CD4-positive, alpha-beta T cell treated with Interleukin-12 subunit alpha and Interleukin-12 subunit beta, for 1 hour (primary cell): ENCODE measurements around the gene ERH.
"Not testable (repeated sequence)": the region's sequence is repeated elsewhere in the genome, so short reads cannot be mapped to it uniquely, and the experiment has no call there.

Experiments used
- DNase-seq: peaks from one replicate; pipeline ENCODE4 v3.0.0-alpha.2; 2020

Gene ERH

GRCh38 chr14:69392481-69392880 lies 5.6 kb downstream of the ERH start:
- no peak for DNase-seq

DNA sequence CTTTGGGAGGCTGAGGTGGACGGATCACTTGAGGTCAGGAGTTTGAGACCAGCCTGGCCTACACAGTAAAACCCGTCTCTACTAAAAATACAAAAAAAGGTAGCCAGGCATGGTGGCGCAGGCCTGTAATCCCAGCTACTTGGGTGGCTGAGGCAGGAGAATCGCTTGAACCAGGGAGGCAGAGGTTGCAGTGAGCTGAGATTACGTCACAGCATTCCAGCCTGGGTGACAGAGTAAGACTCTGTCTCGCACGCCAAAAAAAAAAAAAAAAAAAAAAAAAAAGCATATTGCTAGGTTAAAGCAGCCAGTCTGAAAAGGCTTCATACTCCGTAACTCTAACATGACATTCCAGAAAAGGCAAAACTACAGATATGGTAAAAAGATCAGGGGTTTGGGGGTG lies 6.7 kb downstream of the ERH start:
- not testable (repeated sequence) for DNase-seq

- DNase-seq: no peak
These were observed 10.8 kb downstream of the ERH start for GRCh38 chr14:69387311-69387710.

GRCh38 chr14:69378274-69378673 lies 19.8 kb downstream of the ERH start:
- DNase-seq: no peak

DNA sequence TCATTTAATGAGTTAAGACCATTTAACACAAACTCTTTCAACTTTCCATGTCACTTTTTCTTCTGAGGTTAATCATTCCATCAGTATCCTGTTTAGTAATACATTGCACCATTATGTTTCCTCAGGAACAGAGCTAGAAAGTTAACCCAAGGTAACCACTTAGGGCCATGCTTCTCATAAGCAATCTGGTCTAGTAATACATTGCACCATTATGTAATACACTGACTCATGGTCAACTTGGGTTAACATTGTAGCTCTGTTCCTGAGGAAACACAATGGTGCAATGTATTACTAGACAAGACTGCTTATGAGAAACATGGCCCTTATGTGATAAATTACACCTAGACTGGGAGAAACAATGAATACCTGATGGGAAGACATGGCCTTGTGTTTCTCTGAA lies 21.7 kb downstream of the ERH start:
- no peak for DNase-seq

DNA sequence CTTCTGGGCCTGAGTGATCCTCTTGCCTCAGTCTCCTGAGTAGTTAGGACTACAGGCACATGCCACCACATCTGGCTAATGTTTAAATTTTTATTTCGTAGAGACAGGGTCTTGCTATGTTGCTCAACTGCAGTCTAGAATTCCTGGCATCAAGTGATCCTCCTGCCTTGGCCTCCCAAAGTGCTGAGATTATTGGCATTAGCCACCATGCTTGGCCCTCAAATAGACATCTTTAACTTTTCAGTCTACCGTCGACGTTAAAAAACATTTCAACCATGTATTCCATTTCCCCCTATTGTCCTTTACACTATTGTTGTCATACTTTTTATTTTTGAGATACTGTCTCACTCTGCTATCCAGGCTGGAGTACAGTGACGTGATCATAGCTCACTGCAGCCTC lies 22.4 kb downstream of the ERH start:
- DNase-seq: no peak

GRCh38 chr14:69375182-69375581 lies 22.9 kb downstream of the ERH start:
- DNase-seq: no peak

DNA sequence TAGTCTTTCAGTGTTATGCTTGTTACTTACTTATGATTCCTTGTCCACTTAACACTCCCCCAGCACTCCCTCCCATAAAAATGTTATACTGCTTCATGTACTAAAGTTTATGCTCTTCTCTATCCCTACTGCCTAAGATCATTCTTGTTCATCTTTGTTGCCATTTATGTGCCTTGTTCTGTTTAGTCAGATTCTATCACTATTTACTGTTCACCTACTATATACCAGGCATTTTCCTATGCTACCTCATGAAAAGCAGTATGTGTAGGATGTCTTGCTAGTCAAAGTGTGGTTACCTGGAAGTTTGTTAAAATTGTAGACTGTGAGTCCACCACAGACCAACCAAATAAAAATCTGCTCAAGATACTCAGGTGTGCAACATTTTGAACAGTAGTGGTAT lies 23.9 kb downstream of the ERH start:
- no peak for DNase-seq

- DNase-seq: no peak
These were observed 25.0 kb downstream of the ERH start for GRCh38 chr14:69373104-69373503.

GRCh38 chr14:69372146-69372545 lies 26.0 kb downstream of the ERH start:
- DNase-seq: no peak

DNA sequence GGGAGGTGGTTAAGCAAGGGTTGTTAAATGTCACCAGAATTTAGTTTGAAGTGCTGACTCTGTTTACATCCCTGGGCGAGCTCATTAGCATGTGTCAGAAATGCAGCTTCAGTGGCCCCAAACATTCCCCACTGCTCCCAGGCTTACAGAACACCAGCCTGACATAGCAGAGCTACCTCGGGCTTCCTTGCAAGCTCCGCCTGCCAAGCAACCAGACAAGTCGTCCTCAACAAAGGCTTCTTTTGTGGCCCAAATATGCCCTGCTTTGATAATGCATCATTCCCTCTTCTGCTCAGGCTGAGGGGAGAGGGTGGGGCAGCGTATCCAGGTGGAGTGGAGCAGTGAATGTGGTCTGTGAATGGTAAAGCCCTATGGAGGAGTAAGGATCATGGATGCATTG lies 28.0 kb downstream of the ERH start:
- DNase-seq: no peak

DNA sequence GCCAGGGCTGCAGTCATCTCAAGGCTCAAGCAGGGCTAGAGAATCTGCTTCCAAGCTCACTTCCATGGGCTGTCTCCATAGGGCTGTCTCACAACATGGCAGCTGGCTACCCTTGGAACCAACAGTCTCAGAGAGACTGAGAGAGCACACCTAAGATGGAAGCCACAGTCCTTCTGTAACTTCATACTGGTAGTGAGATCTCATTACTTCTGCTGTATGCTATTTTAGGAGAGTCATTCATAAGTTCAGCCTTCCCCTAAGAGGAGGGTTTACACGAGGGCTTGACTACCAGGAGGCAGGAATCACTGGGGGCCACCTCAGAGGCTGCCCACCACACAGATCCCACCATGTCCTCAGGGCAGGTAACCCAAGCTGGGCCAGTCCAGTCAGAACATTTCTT lies 29.7 kb downstream of the ERH start:
- DNase-seq: no peak

DNA sequence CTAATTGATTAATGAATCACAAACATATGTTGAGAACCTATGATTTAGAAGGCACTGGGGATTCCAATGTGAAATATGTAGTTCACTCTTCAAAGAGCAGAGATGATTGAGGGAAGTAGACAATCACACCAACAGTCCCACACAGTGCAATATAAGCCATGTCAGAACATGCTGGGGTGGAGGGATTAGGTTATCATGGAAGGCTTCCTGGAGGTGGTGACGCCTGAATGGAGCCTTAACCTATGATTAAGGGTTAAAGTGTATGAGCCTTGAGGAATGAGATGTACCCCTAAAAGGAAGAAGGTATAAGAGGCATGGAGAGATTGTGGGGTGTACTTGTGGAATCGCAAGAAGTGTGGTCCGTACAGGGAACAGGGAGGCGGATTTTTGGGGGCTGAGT lies 31.3 kb downstream of the ERH start:
- DNase-seq: no peak

- no peak for DNase-seq
These were observed 32.0 kb downstream of the ERH start for GRCh38 chr14:69366069-69366468.

DNA sequence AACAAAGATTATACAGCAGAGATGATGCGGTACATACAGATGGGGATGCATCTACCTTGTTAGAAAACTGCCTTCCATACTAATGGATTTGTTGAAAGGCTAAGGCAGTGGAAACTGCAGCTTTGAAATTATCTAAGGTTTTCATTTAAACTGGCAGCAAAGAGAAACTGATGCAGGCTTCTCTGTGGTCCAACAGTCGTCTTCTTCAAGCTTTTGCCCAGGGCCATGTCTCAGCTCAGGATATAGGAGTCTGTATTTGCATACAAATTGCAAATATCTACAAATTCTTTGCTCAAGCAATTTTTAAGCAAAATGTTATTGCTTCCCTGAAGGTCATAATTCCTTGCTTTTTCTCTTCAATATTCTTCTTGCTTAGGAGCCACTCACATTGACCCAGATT lies 33.7 kb downstream of the ERH start:
- DNase-seq: no peak

- no peak for DNase-seq
These were observed 34.1 kb downstream of the ERH start for GRCh38 chr14:69363964-69364363.

- no peak for DNase-seq
These were observed 35.0 kb downstream of the ERH start for GRCh38 chr14:69363055-69363454.

DNA sequence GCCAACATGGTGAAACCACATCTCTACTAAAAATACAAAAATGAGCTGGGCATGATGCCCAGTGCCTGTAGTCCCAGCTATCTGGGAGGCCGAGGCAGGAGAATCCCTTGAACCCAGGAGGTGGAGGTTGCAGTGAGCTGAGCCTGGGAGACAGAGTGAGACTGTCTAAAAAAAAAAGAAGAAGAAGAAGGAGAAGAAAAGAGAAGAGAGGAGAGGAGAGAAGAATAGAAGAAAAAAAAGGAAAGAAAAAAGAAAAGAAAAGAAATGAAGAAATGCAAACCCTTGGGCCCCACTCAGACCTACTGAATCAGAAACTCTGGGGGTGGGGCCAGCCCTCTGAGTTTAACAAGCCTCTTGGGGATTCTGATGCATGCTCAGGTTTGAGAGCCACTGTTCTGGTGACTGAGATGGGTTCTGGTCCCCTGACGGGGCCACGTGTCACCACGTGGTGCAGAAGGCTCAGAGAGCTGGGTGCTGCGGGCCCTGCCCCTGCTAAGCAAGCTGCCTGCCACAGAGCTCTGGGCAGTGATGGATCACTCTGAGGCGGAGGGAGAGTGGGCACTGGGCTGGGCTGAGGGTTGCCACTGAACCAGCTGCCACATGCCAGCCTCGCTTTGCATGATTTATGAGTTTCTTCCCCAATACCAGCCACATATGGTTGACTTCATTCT lies 37.5 kb downstream of the ERH start:
- DNase-seq: no peak

GRCh38 chr14:69358966-69359365 lies 39.1 kb downstream of the ERH start:
- DNase-seq: no peak

DNA sequence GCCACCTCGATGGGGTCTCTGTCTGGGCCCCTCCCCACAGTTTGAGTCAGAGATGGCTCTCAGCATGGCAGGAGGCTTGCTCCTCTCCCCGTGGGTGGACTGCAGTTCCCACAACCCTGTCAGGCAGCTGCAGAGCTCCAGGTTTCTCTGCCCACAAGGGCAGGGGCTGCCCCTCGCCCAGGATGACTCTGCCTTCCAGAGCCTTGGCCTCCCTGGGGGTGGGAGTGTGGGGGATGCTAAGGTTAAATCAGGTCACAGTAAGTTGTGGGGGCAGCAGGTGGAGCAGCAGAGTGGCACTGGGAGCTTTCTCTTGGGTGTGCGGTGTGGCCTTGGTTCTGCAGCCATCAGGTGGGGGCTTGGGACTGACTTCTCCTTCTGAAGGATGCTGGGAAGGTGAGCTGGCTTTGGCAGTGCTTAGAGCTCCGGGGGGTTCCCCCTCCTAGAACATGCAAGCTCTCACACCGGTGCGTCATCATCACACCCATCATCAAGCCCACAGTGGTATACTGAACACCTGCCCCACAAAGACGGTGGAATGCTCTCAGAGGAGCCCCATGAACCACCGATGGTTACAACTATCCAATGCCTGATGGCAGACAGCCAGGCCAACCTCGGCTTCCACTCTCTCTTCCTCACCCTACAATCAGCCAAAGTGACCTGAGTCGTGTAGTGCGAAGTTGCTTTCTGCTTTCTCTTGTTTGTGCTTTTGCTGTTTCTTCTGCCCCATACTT lies 39.7 kb downstream of the ERH start:
- DNase-seq: no peak

- DNase-seq: no peak
These were observed 40.4 kb downstream of the ERH start for GRCh38 chr14:69357544-69358200.

DNA sequence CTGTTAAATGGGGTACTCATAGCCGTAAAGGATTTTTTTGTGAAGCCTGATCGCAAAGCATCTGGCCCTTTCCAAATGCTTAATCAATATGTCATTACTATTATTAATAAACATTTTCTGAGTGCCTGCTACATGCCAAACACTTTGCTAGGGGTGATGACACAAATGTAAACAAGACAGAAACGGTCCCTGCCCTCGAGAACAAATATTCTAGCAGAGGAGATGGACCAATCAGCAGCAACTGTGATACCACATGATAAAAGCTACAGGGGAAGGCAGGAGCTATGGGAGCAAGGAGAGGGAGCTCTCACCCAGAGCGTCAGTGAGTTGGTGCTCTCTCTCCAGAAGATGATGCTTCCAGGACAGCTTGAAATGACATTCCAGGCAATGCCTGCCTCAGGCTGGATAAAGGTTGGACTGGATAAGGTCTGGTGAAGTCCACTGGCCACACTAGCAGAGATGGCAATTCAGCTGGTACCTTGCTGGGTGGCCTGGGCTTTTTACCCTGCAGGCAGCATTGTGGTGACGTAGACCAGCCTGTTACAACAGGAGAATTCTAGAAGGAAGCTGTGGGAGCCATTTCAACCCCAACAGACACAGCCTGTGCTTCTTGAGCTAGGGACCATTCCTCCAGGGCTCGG lies 41.1 kb downstream of the ERH start:
- DNase-seq: no peak

DNA sequence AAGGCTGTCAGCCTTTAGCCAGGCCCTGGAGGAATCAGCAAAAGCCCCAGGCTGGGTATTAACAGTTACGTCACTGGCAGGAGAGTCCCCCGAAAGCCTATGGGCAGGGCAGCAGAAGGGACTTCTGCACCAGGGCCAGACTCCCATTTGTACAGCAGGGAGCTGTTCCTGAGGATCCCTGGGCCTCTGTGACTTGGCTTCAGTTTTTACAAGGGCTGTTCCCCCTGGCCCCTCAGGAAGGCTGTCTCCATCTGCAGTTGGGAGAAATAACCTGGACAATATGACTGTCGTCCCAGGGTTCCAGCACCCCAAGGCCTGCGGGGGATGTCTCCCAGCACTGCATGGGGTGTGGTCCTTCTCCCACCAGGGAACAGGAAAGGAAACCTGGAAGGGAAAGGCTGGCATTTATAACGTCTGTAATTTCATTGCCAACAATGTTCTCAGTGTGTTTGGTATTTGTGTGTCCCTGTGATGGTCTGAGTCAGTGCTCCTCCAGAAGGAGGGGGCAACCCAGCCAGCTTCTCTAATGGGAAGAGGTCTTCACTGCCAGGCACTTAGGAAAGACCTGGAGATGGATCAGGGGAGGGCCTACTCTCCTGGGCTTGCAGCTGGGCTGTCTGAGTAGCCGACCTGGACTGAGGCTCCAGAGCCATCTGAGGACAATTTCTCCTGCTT lies 42.4 kb downstream of the ERH start:
- no peak for DNase-seq
